Astrocyte (in vitro differentiated cells and primary cell): Measurements from ENCODE around the gene SNRNP27. TPM values are rescaled to one million over a fixed set of nuclear protein-coding genes. Genes with fewer than 3 reads are reported as not detected.

Experiments used
- DNase-seq: peaks from one replicate; pipeline ENCODE4 v3.0.0-alpha.2; 2010; ENCODE audit warnings: low read depth
- FAIRE-seq: peaks from 2 replicates; lab custom pipeline; 2011; peaks lifted over from hg19 to GRCh38; lab: Jason Lieb, UNC
- H2AFZ ChIP-seq: 2 replicates; pipeline ENCODE4 v1.6.0; 2012; ENCODE audit warnings: low read depth, low read length, inconsistent platforms
- H3K27ac ChIP-seq: 2 replicates; pipeline ENCODE4 v1.5.1; 2011; ENCODE audit warnings: low read depth, low read length, inconsistent platforms
- H3K27me3 ChIP-seq: 2 replicates; pipeline ENCODE4 v1.6.0; 2011; ENCODE audit warnings: low read length, inconsistent platforms; ENCODE audit not compliant: insufficient read depth
- H3K36me3 ChIP-seq: 2 replicates; pipeline ENCODE4 v1.5.1; 2011; ENCODE audit warnings: low read length, inconsistent platforms; ENCODE audit not compliant: insufficient read depth
- H3K4me1 ChIP-seq: 2 replicates; pipeline ENCODE4 v1.5.1; 2011; ENCODE audit warnings: low read length, inconsistent platforms; ENCODE audit not compliant: insufficient read depth
- H3K4me2 ChIP-seq: 2 replicates; pipeline ENCODE4 v1.6.0; 2012; ENCODE audit warnings: low read length, inconsistent platforms
- H3K4me3 ChIP-seq: 2 replicates; pipeline ENCODE4 v1.5.1; 2011; ENCODE audit warnings: low read depth, mild to moderate bottlenecking, low read length, inconsistent platforms; ENCODE audit not compliant: insufficient read depth
- H3K79me2 ChIP-seq: 2 replicates; pipeline ENCODE4 v1.6.0; 2012; ENCODE audit warnings: mild to moderate bottlenecking, low read length, inconsistent platforms; ENCODE audit not compliant: insufficient read depth
- H3K9ac ChIP-seq: 2 replicates; pipeline ENCODE4 v1.6.0; 2012; ENCODE audit warnings: mild to moderate bottlenecking, low read length, inconsistent platforms
- H3K9me3 ChIP-seq: 2 replicates; pipeline ENCODE4 v1.5.1; 2012; ENCODE audit warnings: low read depth, mild to moderate bottlenecking, low read length, inconsistent platforms; ENCODE audit not compliant: insufficient read depth
- H4K20me1 ChIP-seq: 2 replicates; pipeline ENCODE4 v1.6.0; 2012; ENCODE audit warnings: low read length, inconsistent platforms; ENCODE audit not compliant: insufficient read depth
- H3K27ac Mint-ChIP-seq: one replicate; pipeline ENCODE4 v1.8.0; 2021; ENCODE audit warnings: mild to moderate bottlenecking, mixed read lengths; ENCODE audit not compliant: unreplicated experiment
- H3K27me3 Mint-ChIP-seq: one replicate; pipeline ENCODE4 v1.8.0; 2021; ENCODE audit warnings: low read depth, mixed read lengths; ENCODE audit not compliant: unreplicated experiment
- H3K36me3 Mint-ChIP-seq: one replicate; pipeline ENCODE4 v1.8.0; 2021; ENCODE audit warnings: low read depth, mixed read lengths; ENCODE audit not compliant: unreplicated experiment
- H3K4me1 Mint-ChIP-seq: one replicate; pipeline ENCODE4 v1.8.0; 2021; ENCODE audit warnings: low read depth, mixed read lengths; ENCODE audit not compliant: unreplicated experiment
- H3K4me3 Mint-ChIP-seq: one replicate; pipeline ENCODE4 v1.8.0; 2021; ENCODE audit warnings: mild to moderate bottlenecking, moderate library complexity, mixed read lengths; ENCODE audit not compliant: unreplicated experiment
- H3K9me3 Mint-ChIP-seq: one replicate; pipeline ENCODE4 v1.8.0; 2021; ENCODE audit warnings: mild to moderate bottlenecking, mixed read lengths; ENCODE audit not compliant: unreplicated experiment
- EZH2 ChIP-seq: IDR thresholded peaks from 2 replicates; pipeline ENCODE4 v1.6.1; 2012; ENCODE audit warnings: mild to moderate bottlenecking, low read length, inconsistent platforms; ENCODE audit not compliant: insufficient read depth
- total RNA-seq: library from RNA; stranded (reverse); gene quantifications from 2 replicates; pipeline ENCODE4 v1.2.1, GENCODE V29; 2021
- TF ChIP-seq, protein P1 (sequence below): IDR thresholded peaks from 2 replicates; pipeline ENCODE4 v1.5.1; 2011; ENCODE audit warnings: low read depth, mild to moderate bottlenecking, inconsistent platforms, low read length, moderate library complexity; ENCODE audit not compliant: insufficient read depth

Gene SNRNP27
- total RNA-seq, 1 donor from 2014 or later = 67.7 TPM

GRCh38 chr2:69911985-69912563 is 18.3 kb downstream of the SNRNP27 start:
- Histone ChIP-seq H3K4me1 (peaks cover 5% of the 10 kb centered on the region), H3K27ac (no peak overlapping the region), H2AFZ (no peak overlapping the region), H3K9me3 (no peaks in the 10 kb centered on the region), H3K79me2 (peaks cover 21% of the 10 kb centered on the region), H3K4me2 (no peak overlapping the region), H3K4me3 (no peak overlapping the region), H3K36me3 (peaks cover 13% of the 10 kb centered on the region), H3K27me3 (no peaks in the 10 kb centered on the region), H4K20me1 (no peaks in the 10 kb centered on the region), H3K9ac (peak overlapping the region; percentile 7)
- DNase-seq (peak; percentile 39), FAIRE-seq (peak; percentile 65)
- Mint-ChIP-seq H3K9me3 (no peaks in the 10 kb centered on the region), H3K27me3 (no peaks in the 10 kb centered on the region), H3K4me1 (peaks cover 9% of the 10 kb centered on the region), H3K4me3 (no peak overlapping the region), H3K36me3 (peaks cover under 1% of the 10 kb centered on the region), H3K27ac (no peak overlapping the region)
- TF ChIP-seq, protein P1, sequence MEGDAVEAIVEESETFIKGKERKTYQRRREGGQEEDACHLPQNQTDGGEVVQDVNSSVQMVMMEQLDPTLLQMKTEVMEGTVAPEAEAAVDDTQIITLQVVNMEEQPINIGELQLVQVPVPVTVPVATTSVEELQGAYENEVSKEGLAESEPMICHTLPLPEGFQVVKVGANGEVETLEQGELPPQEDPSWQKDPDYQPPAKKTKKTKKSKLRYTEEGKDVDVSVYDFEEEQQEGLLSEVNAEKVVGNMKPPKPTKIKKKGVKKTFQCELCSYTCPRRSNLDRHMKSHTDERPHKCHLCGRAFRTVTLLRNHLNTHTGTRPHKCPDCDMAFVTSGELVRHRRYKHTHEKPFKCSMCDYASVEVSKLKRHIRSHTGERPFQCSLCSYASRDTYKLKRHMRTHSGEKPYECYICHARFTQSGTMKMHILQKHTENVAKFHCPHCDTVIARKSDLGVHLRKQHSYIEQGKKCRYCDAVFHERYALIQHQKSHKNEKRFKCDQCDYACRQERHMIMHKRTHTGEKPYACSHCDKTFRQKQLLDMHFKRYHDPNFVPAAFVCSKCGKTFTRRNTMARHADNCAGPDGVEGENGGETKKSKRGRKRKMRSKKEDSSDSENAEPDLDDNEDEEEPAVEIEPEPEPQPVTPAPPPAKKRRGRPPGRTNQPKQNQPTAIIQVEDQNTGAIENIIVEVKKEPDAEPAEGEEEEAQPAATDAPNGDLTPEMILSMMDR = peak; percentile 37
- no peak for TF ChIP-seq EZH2

- Mint-ChIP-seq H3K36me3 (no peaks in the 10 kb centered on the region), H3K4me3 (peak overlapping the region; percentile 85), H3K27me3 (no peaks in the 10 kb centered on the region), H3K4me1 (peaks cover 23% of the 10 kb centered on the region), H3K27ac (peak overlapping the region; percentile 97), H3K9me3 (no peaks in the 10 kb centered on the region)
- peaks cover 19% of the 10 kb centered on the region for H3K4me1 ChIP-seq
- TF ChIP-seq, protein P1 = no peak
- peak; percentile 64 for TF ChIP-seq EZH2
- H3K36me3 ChIP-seq = no peaks in the 10 kb centered on the region
- no peaks in the 10 kb centered on the region for H3K27me3 ChIP-seq
- peak overlapping the region; percentile 90 for H3K27ac ChIP-seq
- H3K4me3 ChIP-seq = peak overlapping the region; percentile 71
- H4K20me1 ChIP-seq = no peaks in the 10 kb centered on the region
- DNase-seq = peak; percentile 100
- peak; percentile 75 for FAIRE-seq
- peak overlapping the region; percentile 86 for H3K4me2 ChIP-seq
- H2AFZ ChIP-seq = peak overlapping the region; percentile 41
- H3K9me3 ChIP-seq = no peaks in the 10 kb centered on the region
- H3K9ac ChIP-seq = peak overlapping the region; percentile 91
- H3K79me2 ChIP-seq = peaks cover 31% of the 10 kb centered on the region
These were observed 20.6 kb downstream of the SNRNP27 start for GRCh38 chr2:69914164-69914949.
